ENCODE results near the gene ZMYND10. TPM values are rescaled to one million over a fixed set of nuclear protein-coding genes. Genes with fewer than 3 reads are reported as not detected.

ZMYND10 gene
- total RNA-seq, 1 experiment from 2014 or later = 0.74 TPM

DNA sequence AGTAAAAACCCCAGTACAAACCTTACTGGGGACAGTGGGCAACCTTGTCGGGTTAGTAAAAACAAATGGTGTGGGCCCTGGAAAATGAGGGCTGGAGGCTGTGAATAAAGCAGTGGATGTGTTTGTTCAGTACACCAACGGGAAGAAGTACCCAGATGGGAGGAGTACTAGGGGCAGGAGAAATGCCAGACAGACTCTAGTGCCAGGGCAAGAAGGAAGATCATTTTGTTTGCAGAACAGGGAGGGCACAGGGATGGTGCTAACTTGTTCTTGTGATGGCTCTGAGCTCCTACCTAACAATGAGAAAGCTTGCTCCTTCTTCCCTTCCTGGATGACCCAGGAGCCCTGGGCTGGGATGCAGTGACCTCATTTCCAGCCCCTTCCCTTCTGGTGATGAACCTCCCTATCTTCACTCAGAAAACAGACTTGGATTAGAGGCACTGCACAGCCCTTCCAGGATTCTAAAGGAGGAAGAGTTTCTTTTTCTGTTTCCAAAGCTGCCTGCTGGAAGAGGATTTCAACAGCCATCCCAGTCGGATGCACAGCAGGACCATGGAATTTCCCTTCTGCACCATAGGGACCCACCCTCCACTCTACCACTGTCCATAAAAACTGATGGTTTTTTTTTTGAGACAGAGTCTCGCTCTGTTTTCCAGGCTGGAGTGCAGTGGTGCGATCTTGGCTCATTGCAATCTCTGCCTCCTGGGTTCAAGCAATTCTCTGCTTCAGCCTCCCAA, 11.0 kb downstream of the ZMYND10 start:
- Mint-ChIP-seq H3K4me3 (no peak overlapping the region), H3K27me3 (ENCODE audit: low read depth) (peaks cover 16% of the 10 kb centered on the region), H3K36me3 (peaks cover 24% of the 10 kb centered on the region), H3K9me3 (no peaks in the 10 kb centered on the region), H3K4me1 (peaks cover 24% of the 10 kb centered on the region), H3K27ac (0 out of 2 replicates have a peak overlapping the region, but pooled peaks have one; percentile 53)
- ATAC-seq = no peak
- DNase-seq (ENCODE audit: low spot score) = no peak
- POLR2A ChIA-PET = no interaction called here
- CTCF ChIA-PET = no interaction called here
- TF ChIP-seq KAT7 (CRISPR knock-in tag; IDR thresholded peaks at IDR 0.05; ENCODE audit: borderline replicate concordance) = no peak

DNA sequence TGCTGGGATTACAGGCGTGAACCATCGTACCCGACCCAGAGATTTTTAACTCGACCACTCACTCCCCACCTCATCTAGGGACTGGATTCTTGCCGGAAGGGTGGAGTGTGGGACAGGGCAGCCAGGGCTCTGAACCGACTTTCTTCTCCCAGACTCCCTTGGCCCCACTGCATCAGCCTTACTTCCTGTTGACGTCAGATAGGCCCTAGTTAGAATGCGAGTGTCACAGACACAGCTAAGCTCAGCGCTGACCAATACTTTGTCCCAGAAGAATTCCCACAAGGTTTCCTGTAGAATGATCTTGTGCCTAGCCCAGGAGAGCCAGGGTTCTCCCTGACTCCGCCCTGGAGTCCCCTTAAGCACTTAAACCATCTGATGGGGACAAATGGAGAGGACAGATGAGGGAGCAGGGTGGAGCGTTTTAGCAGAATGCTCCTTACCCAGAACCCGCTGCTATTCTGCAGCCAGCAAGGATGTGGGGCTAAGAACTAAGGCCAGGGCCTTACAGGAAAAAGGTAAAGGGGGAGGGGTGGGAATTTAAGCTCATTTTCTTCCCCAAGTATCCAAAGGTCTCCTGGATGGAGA, 11.7 kb downstream of the ZMYND10 start:
- H3K27ac Mint-ChIP-seq = peak overlapping the region; percentile 36
- POLR2A ChIA-PET = no interaction called here
- H3K36me3 Mint-ChIP-seq = peaks cover 24% of the 10 kb centered on the region
- no peak for ATAC-seq
- TF ChIP-seq, protein P1, sequence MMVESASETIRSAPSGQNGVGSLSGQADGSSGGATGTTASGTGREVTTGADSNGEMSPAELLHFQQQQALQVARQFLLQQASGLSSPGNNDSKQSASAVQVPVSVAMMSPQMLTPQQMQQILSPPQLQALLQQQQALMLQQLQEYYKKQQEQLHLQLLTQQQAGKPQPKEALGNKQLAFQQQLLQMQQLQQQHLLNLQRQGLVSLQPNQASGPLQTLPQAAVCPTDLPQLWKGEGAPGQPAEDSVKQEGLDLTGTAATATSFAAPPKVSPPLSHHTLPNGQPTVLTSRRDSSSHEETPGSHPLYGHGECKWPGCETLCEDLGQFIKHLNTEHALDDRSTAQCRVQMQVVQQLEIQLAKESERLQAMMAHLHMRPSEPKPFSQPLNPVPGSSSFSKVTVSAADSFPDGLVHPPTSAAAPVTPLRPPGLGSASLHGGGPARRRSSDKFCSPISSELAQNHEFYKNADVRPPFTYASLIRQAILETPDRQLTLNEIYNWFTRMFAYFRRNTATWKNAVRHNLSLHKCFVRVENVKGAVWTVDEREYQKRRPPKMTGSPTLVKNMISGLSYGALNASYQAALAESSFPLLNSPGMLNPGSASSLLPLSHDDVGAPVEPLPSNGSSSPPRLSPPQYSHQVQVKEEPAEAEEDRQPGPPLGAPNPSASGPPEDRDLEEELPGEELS (CRISPR knock-in tag; IDR thresholded peaks at IDR 0.05) = no peak
- TF ChIP-seq, protein P2, sequence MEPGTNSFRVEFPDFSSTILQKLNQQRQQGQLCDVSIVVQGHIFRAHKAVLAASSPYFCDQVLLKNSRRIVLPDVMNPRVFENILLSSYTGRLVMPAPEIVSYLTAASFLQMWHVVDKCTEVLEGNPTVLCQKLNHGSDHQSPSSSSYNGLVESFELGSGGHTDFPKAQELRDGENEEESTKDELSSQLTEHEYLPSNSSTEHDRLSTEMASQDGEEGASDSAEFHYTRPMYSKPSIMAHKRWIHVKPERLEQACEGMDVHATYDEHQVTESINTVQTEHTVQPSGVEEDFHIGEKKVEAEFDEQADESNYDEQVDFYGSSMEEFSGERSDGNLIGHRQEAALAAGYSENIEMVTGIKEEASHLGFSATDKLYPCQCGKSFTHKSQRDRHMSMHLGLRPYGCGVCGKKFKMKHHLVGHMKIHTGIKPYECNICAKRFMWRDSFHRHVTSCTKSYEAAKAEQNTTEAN (CRISPR knock-in tag; IDR thresholded peaks at IDR 0.05) = no peak
- TF ChIP-seq, protein P3, sequence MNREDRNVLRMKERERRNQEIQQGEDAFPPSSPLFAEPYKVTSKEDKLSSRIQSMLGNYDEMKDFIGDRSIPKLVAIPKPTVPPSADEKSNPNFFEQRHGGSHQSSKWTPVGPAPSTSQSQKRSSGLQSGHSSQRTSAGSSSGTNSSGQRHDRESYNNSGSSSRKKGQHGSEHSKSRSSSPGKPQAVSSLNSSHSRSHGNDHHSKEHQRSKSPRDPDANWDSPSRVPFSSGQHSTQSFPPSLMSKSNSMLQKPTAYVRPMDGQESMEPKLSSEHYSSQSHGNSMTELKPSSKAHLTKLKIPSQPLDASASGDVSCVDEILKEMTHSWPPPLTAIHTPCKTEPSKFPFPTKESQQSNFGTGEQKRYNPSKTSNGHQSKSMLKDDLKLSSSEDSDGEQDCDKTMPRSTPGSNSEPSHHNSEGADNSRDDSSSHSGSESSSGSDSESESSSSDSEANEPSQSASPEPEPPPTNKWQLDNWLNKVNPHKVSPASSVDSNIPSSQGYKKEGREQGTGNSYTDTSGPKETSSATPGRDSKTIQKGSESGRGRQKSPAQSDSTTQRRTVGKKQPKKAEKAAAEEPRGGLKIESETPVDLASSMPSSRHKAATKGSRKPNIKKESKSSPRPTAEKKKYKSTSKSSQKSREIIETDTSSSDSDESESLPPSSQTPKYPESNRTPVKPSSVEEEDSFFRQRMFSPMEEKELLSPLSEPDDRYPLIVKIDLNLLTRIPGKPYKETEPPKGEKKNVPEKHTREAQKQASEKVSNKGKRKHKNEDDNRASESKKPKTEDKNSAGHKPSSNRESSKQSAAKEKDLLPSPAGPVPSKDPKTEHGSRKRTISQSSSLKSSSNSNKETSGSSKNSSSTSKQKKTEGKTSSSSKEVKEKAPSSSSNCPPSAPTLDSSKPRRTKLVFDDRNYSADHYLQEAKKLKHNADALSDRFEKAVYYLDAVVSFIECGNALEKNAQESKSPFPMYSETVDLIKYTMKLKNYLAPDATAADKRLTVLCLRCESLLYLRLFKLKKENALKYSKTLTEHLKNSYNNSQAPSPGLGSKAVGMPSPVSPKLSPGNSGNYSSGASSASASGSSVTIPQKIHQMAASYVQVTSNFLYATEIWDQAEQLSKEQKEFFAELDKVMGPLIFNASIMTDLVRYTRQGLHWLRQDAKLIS (CRISPR knock-in tag; IDR thresholded peaks at IDR 0.05; ENCODE audit: borderline replicate concordance) = no peak
- TF ChIP-seq, protein P4, sequence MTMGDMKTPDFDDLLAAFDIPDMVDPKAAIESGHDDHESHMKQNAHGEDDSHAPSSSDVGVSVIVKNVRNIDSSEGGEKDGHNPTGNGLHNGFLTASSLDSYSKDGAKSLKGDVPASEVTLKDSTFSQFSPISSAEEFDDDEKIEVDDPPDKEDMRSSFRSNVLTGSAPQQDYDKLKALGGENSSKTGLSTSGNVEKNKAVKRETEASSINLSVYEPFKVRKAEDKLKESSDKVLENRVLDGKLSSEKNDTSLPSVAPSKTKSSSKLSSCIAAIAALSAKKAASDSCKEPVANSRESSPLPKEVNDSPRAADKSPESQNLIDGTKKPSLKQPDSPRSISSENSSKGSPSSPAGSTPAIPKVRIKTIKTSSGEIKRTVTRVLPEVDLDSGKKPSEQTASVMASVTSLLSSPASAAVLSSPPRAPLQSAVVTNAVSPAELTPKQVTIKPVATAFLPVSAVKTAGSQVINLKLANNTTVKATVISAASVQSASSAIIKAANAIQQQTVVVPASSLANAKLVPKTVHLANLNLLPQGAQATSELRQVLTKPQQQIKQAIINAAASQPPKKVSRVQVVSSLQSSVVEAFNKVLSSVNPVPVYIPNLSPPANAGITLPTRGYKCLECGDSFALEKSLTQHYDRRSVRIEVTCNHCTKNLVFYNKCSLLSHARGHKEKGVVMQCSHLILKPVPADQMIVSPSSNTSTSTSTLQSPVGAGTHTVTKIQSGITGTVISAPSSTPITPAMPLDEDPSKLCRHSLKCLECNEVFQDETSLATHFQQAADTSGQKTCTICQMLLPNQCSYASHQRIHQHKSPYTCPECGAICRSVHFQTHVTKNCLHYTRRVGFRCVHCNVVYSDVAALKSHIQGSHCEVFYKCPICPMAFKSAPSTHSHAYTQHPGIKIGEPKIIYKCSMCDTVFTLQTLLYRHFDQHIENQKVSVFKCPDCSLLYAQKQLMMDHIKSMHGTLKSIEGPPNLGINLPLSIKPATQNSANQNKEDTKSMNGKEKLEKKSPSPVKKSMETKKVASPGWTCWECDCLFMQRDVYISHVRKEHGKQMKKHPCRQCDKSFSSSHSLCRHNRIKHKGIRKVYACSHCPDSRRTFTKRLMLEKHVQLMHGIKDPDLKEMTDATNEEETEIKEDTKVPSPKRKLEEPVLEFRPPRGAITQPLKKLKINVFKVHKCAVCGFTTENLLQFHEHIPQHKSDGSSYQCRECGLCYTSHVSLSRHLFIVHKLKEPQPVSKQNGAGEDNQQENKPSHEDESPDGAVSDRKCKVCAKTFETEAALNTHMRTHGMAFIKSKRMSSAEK (CRISPR knock-in tag; IDR thresholded peaks at IDR 0.05; ENCODE audit: borderline replicate concordance) = no peak
- TF ChIP-seq, protein P5, sequence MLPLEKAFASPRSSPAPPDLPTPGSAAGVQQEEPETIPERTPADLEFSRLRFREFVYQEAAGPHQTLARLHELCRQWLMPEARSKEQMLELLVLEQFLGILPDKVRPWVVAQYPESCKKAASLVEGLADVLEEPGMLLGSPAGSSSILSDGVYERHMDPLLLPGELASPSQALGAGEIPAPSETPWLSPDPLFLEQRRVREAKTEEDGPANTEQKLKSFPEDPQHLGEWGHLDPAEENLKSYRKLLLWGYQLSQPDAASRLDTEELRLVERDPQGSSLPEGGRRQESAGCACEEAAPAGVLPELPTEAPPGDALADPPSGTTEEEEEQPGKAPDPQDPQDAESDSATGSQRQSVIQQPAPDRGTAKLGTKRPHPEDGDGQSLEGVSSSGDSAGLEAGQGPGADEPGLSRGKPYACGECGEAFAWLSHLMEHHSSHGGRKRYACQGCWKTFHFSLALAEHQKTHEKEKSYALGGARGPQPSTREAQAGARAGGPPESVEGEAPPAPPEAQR (CRISPR knock-in tag; IDR thresholded peaks at IDR 0.05) = no peak
- TF ChIP-seq, protein P6, sequence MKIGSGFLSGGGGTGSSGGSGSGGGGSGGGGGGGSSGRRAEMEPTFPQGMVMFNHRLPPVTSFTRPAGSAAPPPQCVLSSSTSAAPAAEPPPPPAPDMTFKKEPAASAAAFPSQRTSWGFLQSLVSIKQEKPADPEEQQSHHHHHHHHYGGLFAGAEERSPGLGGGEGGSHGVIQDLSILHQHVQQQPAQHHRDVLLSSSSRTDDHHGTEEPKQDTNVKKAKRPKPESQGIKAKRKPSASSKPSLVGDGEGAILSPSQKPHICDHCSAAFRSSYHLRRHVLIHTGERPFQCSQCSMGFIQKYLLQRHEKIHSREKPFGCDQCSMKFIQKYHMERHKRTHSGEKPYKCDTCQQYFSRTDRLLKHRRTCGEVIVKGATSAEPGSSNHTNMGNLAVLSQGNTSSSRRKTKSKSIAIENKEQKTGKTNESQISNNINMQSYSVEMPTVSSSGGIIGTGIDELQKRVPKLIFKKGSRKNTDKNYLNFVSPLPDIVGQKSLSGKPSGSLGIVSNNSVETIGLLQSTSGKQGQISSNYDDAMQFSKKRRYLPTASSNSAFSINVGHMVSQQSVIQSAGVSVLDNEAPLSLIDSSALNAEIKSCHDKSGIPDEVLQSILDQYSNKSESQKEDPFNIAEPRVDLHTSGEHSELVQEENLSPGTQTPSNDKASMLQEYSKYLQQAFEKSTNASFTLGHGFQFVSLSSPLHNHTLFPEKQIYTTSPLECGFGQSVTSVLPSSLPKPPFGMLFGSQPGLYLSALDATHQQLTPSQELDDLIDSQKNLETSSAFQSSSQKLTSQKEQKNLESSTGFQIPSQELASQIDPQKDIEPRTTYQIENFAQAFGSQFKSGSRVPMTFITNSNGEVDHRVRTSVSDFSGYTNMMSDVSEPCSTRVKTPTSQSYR (CRISPR knock-in tag; IDR thresholded peaks at IDR 0.05) = no peak
- TF ChIP-seq ZNF138 (CRISPR knock-in tag; conservative IDR thresholded peaks at IDR 0.05) = no peak
- TF ChIP-seq ESRRA (CRISPR knock-in tag; IDR thresholded peaks at IDR 0.05; ENCODE audit: borderline replicate concordance) = no peak
- H3K9me3 Mint-ChIP-seq = no peaks in the 10 kb centered on the region
- H3K4me3 Mint-ChIP-seq = no peak overlapping the region
- no peak for DNase-seq (ENCODE audit: low spot score)
- CTCF ChIA-PET = no interaction called here
- peaks cover 10% of the 10 kb centered on the region for H3K27me3 Mint-ChIP-seq (ENCODE audit: low read depth)
- peaks cover 20% of the 10 kb centered on the region for H3K4me1 Mint-ChIP-seq

Measured in WTC11 (cell line).